Measurements from ENCODE around the gene AGBL2. TPM values are rescaled to one million over a fixed set of nuclear protein-coding genes. Genes with fewer than 3 reads are reported as not detected.

Gene AGBL2
- polyA plus RNA-seq, 1 donor from 2014 or later, result not detected

DNA sequence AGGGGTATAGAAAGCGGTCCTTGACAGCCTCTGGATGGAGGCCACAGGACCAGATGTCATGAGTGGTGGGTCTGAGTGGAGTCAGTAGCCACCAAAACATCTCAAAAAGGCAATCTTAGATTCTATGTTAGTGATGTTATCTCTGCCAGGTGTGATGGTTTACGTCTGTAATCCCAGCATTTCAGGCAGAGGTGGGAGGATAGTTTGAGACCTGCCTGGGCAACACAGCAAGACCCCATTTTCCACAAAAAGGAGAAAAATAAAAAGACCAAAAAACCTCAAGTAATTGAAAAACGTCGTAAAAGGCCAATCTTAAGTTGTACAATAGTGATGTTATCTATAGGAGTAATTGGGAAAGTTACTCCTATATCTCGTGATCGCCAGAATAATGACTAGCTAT is 69.2 kb downstream of the AGBL2 start:
- H2AFZ ChIP-seq (ENCODE audit: low read depth, low read length), result no peak overlapping the region
- no peaks in the 10 kb centered on the region for H3K9me2 ChIP-seq (ENCODE audit: insufficient read depth, low read length)
- no peaks in the 10 kb centered on the region for H3K9me3 ChIP-seq (ENCODE audit: low read length)
- no peak overlapping the region for H3K9ac ChIP-seq (ENCODE audit: low read length)
- peaks cover 3% of the 10 kb centered on the region for H3F3A ChIP-seq (ENCODE audit: insufficient read depth, low read length, poor library complexity, severe bottlenecking)
- no peak overlapping the region for H3K4me3 ChIP-seq (ENCODE audit: low read length)
- no peaks in the 10 kb centered on the region for H3K36me3 ChIP-seq (ENCODE audit: insufficient read depth, low read length)
- H4K20me1 ChIP-seq (ENCODE audit: insufficient read depth), result no peaks in the 10 kb centered on the region
- no peaks in the 10 kb centered on the region for H3K27me3 ChIP-seq (ENCODE audit: insufficient read depth, low read depth, low read length)
- peaks cover 9% of the 10 kb centered on the region for H3K79me2 ChIP-seq (replicated peaks; ENCODE audit: insufficient read depth, low read length)
- TF ChIP-seq TAF1 (IDR thresholded peaks at IDR 0.05; ENCODE audit: low read depth) (no peak), EP300 (conservative IDR thresholded peaks at IDR 0.05; ENCODE audit: poor library complexity, severe bottlenecking) (no peak), SMC3 (conservative IDR thresholded peaks at IDR 0.05; ENCODE audit: poor library complexity) (no peak), EZH2 (IDR thresholded peaks at IDR 0.05; ENCODE audit: borderline replicate concordance, insufficient read depth, low read length, poor library complexity, severe bottlenecking) (no peak)
- TF ChIP-seq, protein P1, sequence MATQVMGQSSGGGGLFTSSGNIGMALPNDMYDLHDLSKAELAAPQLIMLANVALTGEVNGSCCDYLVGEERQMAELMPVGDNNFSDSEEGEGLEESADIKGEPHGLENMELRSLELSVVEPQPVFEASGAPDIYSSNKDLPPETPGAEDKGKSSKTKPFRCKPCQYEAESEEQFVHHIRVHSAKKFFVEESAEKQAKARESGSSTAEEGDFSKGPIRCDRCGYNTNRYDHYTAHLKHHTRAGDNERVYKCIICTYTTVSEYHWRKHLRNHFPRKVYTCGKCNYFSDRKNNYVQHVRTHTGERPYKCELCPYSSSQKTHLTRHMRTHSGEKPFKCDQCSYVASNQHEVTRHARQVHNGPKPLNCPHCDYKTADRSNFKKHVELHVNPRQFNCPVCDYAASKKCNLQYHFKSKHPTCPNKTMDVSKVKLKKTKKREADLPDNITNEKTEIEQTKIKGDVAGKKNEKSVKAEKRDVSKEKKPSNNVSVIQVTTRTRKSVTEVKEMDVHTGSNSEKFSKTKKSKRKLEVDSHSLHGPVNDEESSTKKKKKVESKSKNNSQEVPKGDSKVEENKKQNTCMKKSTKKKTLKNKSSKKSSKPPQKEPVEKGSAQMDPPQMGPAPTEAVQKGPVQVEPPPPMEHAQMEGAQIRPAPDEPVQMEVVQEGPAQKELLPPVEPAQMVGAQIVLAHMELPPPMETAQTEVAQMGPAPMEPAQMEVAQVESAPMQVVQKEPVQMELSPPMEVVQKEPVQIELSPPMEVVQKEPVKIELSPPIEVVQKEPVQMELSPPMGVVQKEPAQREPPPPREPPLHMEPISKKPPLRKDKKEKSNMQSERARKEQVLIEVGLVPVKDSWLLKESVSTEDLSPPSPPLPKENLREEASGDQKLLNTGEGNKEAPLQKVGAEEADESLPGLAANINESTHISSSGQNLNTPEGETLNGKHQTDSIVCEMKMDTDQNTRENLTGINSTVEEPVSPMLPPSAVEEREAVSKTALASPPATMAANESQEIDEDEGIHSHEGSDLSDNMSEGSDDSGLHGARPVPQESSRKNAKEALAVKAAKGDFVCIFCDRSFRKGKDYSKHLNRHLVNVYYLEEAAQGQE (IDR thresholded peaks at IDR 0.05; ENCODE audit: borderline replicate concordance), result no peak
- TF ChIP-seq, protein P2, sequence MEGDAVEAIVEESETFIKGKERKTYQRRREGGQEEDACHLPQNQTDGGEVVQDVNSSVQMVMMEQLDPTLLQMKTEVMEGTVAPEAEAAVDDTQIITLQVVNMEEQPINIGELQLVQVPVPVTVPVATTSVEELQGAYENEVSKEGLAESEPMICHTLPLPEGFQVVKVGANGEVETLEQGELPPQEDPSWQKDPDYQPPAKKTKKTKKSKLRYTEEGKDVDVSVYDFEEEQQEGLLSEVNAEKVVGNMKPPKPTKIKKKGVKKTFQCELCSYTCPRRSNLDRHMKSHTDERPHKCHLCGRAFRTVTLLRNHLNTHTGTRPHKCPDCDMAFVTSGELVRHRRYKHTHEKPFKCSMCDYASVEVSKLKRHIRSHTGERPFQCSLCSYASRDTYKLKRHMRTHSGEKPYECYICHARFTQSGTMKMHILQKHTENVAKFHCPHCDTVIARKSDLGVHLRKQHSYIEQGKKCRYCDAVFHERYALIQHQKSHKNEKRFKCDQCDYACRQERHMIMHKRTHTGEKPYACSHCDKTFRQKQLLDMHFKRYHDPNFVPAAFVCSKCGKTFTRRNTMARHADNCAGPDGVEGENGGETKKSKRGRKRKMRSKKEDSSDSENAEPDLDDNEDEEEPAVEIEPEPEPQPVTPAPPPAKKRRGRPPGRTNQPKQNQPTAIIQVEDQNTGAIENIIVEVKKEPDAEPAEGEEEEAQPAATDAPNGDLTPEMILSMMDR (IDR thresholded peaks at IDR 0.05; ENCODE audit: poor library complexity, severe bottlenecking), result no peak
- no peak overlapping the region for H3K4me2 ChIP-seq (ENCODE audit: low read length)
- H3K27ac ChIP-seq (ENCODE audit: low read length), result no peak overlapping the region

DNA sequence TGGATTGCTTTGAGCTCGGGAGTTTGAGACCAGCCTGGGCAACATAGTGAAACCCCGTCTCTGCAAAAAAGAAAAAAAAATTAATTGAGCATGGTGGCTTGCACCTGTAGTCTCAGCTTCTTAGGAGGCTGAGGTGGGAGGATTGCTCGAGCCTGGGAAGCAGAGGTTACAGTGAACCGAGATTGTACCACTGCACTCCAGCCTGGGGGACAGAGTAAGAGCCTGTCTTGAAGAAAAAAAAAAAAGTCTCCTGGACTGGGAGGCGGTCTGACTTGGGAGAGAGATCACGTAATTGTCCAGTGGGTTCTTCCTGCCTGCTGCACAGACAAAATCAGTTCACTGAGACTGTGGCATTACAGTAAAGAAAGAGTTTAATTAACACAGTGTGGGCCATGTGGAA is 69.7 kb downstream of the AGBL2 start:
- Histone ChIP-seq H3K36me3 (ENCODE audit: insufficient read depth, low read length) (no peaks in the 10 kb centered on the region), H3K79me2 (replicated peaks; ENCODE audit: insufficient read depth, low read length) (peaks cover 15% of the 10 kb centered on the region), H4K20me1 (ENCODE audit: insufficient read depth) (no peaks in the 10 kb centered on the region), H3K9me3 (ENCODE audit: low read length) (no peaks in the 10 kb centered on the region), H3K9ac (ENCODE audit: low read length) (no peak overlapping the region), H3K4me3 (ENCODE audit: low read length) (no peak overlapping the region), H3K27ac (ENCODE audit: low read length) (no peak overlapping the region), H3F3A (ENCODE audit: insufficient read depth, low read length, poor library complexity, severe bottlenecking) (peaks cover 3% of the 10 kb centered on the region), H3K4me2 (ENCODE audit: low read length) (no peak overlapping the region), H3K27me3 (ENCODE audit: insufficient read depth, low read depth, low read length) (no peaks in the 10 kb centered on the region), H3K9me2 (ENCODE audit: insufficient read depth, low read length) (no peaks in the 10 kb centered on the region), H2AFZ (ENCODE audit: low read depth, low read length) (no peak overlapping the region)
- TF ChIP-seq TAF1 (IDR thresholded peaks at IDR 0.05; ENCODE audit: low read depth) (no peak), RAD21 (conservative IDR thresholded peaks at IDR 0.05) (no peak), EZH2 (IDR thresholded peaks at IDR 0.05; ENCODE audit: borderline replicate concordance, insufficient read depth, low read length, poor library complexity, severe bottlenecking) (no peak), EP300 (conservative IDR thresholded peaks at IDR 0.05; ENCODE audit: poor library complexity, severe bottlenecking) (no peak), MXI1 (conservative IDR thresholded peaks at IDR 0.05; ENCODE audit: poor library complexity, severe bottlenecking) (no peak), POLR2AphosphoS5 (IDR thresholded peaks at IDR 0.05) (no peak), SMC3 (conservative IDR thresholded peaks at IDR 0.05; ENCODE audit: poor library complexity) (no peak)
- TF ChIP-seq, protein P2 (IDR thresholded peaks at IDR 0.05; ENCODE audit: poor library complexity, severe bottlenecking), result no peak
- TF ChIP-seq, protein P1 (IDR thresholded peaks at IDR 0.05; ENCODE audit: borderline replicate concordance), result no peak
